ENCODE data around the gene SIAH2.

GRCh38 chr3:150786791-150787190, 23.8 kb upstream of the SIAH2 start:
- TF ChIP-seq, protein P1, sequence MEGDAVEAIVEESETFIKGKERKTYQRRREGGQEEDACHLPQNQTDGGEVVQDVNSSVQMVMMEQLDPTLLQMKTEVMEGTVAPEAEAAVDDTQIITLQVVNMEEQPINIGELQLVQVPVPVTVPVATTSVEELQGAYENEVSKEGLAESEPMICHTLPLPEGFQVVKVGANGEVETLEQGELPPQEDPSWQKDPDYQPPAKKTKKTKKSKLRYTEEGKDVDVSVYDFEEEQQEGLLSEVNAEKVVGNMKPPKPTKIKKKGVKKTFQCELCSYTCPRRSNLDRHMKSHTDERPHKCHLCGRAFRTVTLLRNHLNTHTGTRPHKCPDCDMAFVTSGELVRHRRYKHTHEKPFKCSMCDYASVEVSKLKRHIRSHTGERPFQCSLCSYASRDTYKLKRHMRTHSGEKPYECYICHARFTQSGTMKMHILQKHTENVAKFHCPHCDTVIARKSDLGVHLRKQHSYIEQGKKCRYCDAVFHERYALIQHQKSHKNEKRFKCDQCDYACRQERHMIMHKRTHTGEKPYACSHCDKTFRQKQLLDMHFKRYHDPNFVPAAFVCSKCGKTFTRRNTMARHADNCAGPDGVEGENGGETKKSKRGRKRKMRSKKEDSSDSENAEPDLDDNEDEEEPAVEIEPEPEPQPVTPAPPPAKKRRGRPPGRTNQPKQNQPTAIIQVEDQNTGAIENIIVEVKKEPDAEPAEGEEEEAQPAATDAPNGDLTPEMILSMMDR (IDR thresholded peaks at IDR 0.05): no peak
- no peak for TF ChIP-seq POLR2AphosphoS5 (IDR thresholded peaks at IDR 0.05; ENCODE audit: low read depth, low read length)
- no peak for TF ChIP-seq TCF7L2 (IDR thresholded peaks at IDR 0.05; ENCODE audit: low read depth, low read length)
- TF ChIP-seq, protein P2, sequence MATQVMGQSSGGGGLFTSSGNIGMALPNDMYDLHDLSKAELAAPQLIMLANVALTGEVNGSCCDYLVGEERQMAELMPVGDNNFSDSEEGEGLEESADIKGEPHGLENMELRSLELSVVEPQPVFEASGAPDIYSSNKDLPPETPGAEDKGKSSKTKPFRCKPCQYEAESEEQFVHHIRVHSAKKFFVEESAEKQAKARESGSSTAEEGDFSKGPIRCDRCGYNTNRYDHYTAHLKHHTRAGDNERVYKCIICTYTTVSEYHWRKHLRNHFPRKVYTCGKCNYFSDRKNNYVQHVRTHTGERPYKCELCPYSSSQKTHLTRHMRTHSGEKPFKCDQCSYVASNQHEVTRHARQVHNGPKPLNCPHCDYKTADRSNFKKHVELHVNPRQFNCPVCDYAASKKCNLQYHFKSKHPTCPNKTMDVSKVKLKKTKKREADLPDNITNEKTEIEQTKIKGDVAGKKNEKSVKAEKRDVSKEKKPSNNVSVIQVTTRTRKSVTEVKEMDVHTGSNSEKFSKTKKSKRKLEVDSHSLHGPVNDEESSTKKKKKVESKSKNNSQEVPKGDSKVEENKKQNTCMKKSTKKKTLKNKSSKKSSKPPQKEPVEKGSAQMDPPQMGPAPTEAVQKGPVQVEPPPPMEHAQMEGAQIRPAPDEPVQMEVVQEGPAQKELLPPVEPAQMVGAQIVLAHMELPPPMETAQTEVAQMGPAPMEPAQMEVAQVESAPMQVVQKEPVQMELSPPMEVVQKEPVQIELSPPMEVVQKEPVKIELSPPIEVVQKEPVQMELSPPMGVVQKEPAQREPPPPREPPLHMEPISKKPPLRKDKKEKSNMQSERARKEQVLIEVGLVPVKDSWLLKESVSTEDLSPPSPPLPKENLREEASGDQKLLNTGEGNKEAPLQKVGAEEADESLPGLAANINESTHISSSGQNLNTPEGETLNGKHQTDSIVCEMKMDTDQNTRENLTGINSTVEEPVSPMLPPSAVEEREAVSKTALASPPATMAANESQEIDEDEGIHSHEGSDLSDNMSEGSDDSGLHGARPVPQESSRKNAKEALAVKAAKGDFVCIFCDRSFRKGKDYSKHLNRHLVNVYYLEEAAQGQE (IDR thresholded peaks at IDR 0.05; ENCODE audit: insufficient read depth in 1 of 2, low read depth in 2 of 2, low read length in 1 of 2): no peak
